ENCODE data around the gene WDR90. TPM values are rescaled to one million over a fixed set of nuclear protein-coding genes. Genes with fewer than 3 reads are reported as not detected.

Gene WDR90
- total RNA-seq, 4 donors from 2014 or later: 23.0 to 166 (median 90.2) TPM

DNA sequence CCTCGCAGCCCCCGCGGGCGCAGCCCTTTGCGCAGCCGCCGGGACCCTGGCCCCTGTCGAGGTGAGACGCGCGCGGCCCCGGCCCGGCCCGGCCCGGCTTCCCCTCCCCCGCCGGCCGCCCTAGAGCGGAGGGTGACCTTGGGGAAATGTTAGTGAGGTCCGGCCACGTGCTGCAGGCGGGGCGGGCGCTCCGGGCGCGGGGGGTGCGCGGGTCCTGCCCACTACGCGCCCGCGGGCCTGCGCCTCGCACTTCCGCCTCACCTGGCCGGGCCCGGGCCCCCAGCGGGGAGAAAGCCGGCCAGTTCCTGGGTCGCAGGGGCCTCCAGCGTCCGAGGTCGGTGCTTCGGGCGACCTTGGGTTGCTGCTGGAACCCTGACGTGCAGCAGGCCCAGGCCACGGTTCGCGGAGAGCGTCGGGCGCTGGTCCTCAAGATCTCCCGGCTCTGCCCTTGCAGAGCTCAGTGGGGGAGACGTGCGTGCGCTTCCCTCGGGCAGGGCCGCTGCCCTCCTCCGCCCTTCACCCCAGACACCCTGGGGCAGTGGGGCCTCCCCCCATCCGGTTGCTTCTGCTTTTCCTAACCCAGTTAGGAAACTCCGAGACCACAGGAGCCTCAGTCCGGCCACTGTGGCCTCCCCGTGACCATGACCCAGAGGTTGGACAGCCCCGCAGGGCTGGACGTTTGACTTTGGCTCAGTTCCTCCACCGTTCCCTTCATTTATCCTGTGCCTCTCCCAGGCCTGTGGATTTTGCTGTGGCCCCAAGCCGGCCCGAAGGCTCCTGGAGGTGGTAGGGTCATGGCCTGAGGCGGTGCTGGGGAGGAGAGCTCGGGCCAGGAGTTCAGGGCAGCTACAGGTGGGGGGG, 6.7 kb upstream of the WDR90 start:
- WGBS, 2 donors (ENCODE audit: low coverage in 1 of 2): 6% methylated on average over 62 of the region's 72 CpGs; no CpG with 5 or more reads in 1 of the 2 donors

GRCh38 chr16:643050-643368, 6.2 kb upstream of the WDR90 start:
- no peaks in the 10 kb centered on the region for H3K36me3 ChIP-seq
- TF ChIP-seq, protein P1, sequence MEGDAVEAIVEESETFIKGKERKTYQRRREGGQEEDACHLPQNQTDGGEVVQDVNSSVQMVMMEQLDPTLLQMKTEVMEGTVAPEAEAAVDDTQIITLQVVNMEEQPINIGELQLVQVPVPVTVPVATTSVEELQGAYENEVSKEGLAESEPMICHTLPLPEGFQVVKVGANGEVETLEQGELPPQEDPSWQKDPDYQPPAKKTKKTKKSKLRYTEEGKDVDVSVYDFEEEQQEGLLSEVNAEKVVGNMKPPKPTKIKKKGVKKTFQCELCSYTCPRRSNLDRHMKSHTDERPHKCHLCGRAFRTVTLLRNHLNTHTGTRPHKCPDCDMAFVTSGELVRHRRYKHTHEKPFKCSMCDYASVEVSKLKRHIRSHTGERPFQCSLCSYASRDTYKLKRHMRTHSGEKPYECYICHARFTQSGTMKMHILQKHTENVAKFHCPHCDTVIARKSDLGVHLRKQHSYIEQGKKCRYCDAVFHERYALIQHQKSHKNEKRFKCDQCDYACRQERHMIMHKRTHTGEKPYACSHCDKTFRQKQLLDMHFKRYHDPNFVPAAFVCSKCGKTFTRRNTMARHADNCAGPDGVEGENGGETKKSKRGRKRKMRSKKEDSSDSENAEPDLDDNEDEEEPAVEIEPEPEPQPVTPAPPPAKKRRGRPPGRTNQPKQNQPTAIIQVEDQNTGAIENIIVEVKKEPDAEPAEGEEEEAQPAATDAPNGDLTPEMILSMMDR (IDR thresholded peaks at IDR 0.05): no peak
- TF ChIP-seq POLR2A (IDR thresholded peaks at IDR 0.05): no peak
- no peak for TF ChIP-seq EP300 (IDR thresholded peaks at IDR 0.05; ENCODE audit: low read depth)
- TF ChIP-seq POLR2AphosphoS5 (IDR thresholded peaks at IDR 0.05): no peak
- peak overlapping the region; percentile 84 to 96 (median 88) for H3K4me3 ChIP-seq
- peaks cover 35 to 59% (median 58%) of the 10 kb centered on the region in 4 donors for H3K4me1 ChIP-seq
- in situ Hi-C loops (cut with MboI; ENCODE audit: low pct_ligation_motif_present in 1 of 4, low pct_unique_long_range_greater_than_20kb in 1 of 4, low sequenced_read_pairs in 3 of 4) (no loop called here), intact Hi-C loops (cut with DNase I; ENCODE audit: low total_unique reads) (no loop called here)
- H3K27me3 ChIP-seq: no peaks in the 10 kb centered on the region
- WGBS, 2 donors (ENCODE audit: low coverage in 1 of 2): 66% methylated on average over 9 of the region's 13 CpGs; no CpG with 5 or more reads in 1 of the 2 donors
- peak overlapping the region; percentile 93 to 96 (median 95) for H3K27ac ChIP-seq
- no peaks in the 10 kb centered on the region for H3K9me3 ChIP-seq
- no peak for DNase-seq

More for the DNA sequence above, 6.7 kb upstream of the WDR90 start:
- Histone ChIP-seq H3K27ac (peak overlapping the region; percentile 93 to 96 (median 95)), H3K27me3 (no peaks in the 10 kb centered on the region), H3K4me3 (peak overlapping the region; percentile 84 to 96 (median 88)), H3K4me1 (peaks cover 32 to 57% (median 57%) of the 10 kb centered on the region in 4 donors), H3K9me3 (no peaks in the 10 kb centered on the region), H3K36me3 (no peaks in the 10 kb centered on the region)
- TF ChIP-seq POLR2A (IDR thresholded peaks at IDR 0.05) (peak; percentile 61), POLR2AphosphoS5 (IDR thresholded peaks at IDR 0.05) (peak in 2 of 3 donors; percentile 48 to 64)
- TF ChIP-seq, protein P1 (IDR thresholded peaks at IDR 0.05): no peak
- in situ Hi-C loops (cut with MboI; ENCODE audit: low pct_ligation_motif_present in 1 of 4, low pct_unique_long_range_greater_than_20kb in 1 of 4, low sequenced_read_pairs in 3 of 4): no loop called here
- DNase-seq: peak; percentile 86
- intact Hi-C loops (cut with DNase I; ENCODE audit: low total_unique reads): no loop called here

- H3K27ac ChIP-seq: peak overlapping the region; percentile 93 to 96 (median 95)
- H3K4me1 ChIP-seq: peaks cover 40 to 70% (median 69%) of the 10 kb centered on the region in 4 donors
Observed at GRCh38 chr16:644556-644955, 4.6 kb upstream of the WDR90 start.

More at GRCh38 chr16:644556-644955, 4.6 kb upstream of the WDR90 start:
- H3K9me3 ChIP-seq: no peaks in the 10 kb centered on the region
- intact Hi-C loops (cut with DNase I; ENCODE audit: low total_unique reads) (no loop called here), in situ Hi-C loops (cut with MboI; ENCODE audit: low pct_ligation_motif_present in 1 of 4, low pct_unique_long_range_greater_than_20kb in 1 of 4, low sequenced_read_pairs in 3 of 4) (no loop called here)
- 80 to 82% methylated on average over 2 to 12 of the region's 12 CpGs for WGBS, 2 donors (ENCODE audit: low coverage in 1 of 2)
- H3K4me3 ChIP-seq: no peak overlapping the region
- TF ChIP-seq POLR2AphosphoS5 (IDR thresholded peaks at IDR 0.05) (no peak), EP300 (IDR thresholded peaks at IDR 0.05; ENCODE audit: low read depth) (no peak), POLR2A (IDR thresholded peaks at IDR 0.05) (no peak)
- TF ChIP-seq, protein P1 (IDR thresholded peaks at IDR 0.05): no peak
- H3K36me3 ChIP-seq: no peaks in the 10 kb centered on the region
- H3K27me3 ChIP-seq: no peaks in the 10 kb centered on the region
- no peak for DNase-seq

All from transverse colon (tissue), 4 donors.